Mucosa of stomach (tissue), 1 donor: ENCODE measurements around the gene BCL2L12.

ENCODE experiments used
- H3K27me3 ChIP-seq: one replicate; pipeline ENCODE4 v1.7.0; 2013; ENCODE audit warnings: mild to moderate bottlenecking, low read length; ENCODE audit not compliant: control insufficient read depth, insufficient read depth
- H3K36me3 ChIP-seq: one replicate; pipeline ENCODE4 v1.7.0; 2013; ENCODE audit warnings: low read length; ENCODE audit not compliant: control insufficient read depth, insufficient read depth
- H3K4me1 ChIP-seq: one replicate; pipeline ENCODE4 v1.7.0; 2013; ENCODE audit warnings: mild to moderate bottlenecking, low read length; ENCODE audit not compliant: control insufficient read depth, insufficient read depth
- H3K4me3 ChIP-seq: one replicate; pipeline ENCODE4 v1.7.0; 2013; ENCODE audit warnings: low read length
- H3K9ac ChIP-seq: one replicate; pipeline ENCODE4 v1.7.0; 2013; ENCODE audit warnings: mild to moderate bottlenecking, low read length, moderate library complexity
- H3K9me3 ChIP-seq: one replicate; pipeline ENCODE4 v1.7.0; 2013; ENCODE audit warnings: mild to moderate bottlenecking, low read length, moderate library complexity; ENCODE audit not compliant: control insufficient read depth
- donor health status: Pancreatic carcinoma.

The BCL2L12 gene

DNA sequence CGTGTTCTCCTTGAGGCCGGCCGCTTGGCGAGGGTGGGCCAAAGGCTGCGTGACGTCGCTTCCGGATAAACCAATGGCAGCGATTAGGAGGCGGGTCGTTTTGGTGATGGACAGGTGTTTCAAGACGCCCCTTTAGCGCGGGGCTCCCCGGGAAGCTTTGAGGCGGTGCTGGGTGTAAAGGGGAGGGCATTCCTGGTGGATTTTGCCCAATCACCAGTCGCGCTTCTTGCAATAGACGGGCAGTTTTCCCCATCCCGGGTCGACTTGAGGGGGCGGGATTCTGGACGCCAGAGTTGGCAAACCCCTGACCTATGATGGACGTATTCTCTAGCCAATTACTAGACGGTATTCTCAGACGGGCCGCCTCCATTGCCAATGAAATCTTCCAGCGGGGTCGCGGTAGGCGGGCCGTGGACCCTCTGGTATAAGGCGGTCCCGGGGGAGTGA lies 11.1 kb downstream of the BCL2L12 start:
- Histone ChIP-seq H3K9ac (peak overlapping the region; percentile 78), H3K4me1 (peaks cover 18% of the 10 kb centered on the region), H3K36me3 (peaks cover 1% of the 10 kb centered on the region), H3K9me3 (no peaks in the 10 kb centered on the region), H3K27me3 (no peaks in the 10 kb centered on the region), H3K4me3 (peak overlapping the region; percentile 58)

DNA sequence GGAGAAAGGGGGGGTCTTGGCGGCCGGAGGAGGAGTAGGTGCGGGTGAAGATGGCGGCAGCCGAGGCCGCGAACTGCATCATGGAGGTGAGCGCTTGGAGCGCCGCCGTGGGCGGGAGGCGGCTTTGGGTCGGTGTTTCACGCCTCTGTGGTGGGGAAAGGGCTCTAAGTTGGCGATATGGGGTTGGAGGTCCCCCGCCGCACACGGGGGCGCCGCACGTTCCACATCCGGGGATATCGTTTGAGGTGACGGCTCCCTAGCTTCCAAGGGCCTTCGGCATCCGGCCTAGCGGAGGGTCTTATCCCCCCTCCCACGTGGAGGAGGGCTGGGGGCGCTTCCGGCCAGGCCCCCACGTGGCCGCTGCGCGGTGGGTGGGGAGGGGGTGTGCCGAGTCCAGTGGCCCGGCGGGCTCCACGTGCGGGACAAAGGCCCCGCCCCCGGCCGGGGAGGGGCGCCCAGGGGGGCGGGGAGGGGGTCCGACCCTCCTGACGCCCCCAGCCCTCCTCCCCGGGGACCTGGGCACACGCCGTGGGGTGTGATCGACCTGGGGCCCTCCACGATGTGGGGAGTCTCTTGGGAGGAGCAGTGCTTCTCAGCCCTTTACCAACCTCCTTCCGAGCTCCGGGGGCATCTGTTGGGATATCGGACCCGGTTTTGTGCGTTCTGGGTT lies 11.6 kb downstream of the BCL2L12 start, which contains the start of gene PRMT1:
Gene PRMT1 (plus strand): TSS at position 41 of the 670 bp plus-strand sequence. CDS start 10 bp downstream, at position 51.
- H3K27me3 ChIP-seq = no peaks in the 10 kb centered on the region
- peaks cover 7% of the 10 kb centered on the region for H3K36me3 ChIP-seq
- H3K9ac ChIP-seq = peak within 1 kb of the TSS; percentile 78
- no peaks in the 10 kb centered on the region for H3K9me3 ChIP-seq
- H3K4me1 ChIP-seq = peaks cover 13% of the 10 kb centered on the region
- H3K4me3 ChIP-seq = peak within 1 kb of the TSS; percentile 58

DNA sequence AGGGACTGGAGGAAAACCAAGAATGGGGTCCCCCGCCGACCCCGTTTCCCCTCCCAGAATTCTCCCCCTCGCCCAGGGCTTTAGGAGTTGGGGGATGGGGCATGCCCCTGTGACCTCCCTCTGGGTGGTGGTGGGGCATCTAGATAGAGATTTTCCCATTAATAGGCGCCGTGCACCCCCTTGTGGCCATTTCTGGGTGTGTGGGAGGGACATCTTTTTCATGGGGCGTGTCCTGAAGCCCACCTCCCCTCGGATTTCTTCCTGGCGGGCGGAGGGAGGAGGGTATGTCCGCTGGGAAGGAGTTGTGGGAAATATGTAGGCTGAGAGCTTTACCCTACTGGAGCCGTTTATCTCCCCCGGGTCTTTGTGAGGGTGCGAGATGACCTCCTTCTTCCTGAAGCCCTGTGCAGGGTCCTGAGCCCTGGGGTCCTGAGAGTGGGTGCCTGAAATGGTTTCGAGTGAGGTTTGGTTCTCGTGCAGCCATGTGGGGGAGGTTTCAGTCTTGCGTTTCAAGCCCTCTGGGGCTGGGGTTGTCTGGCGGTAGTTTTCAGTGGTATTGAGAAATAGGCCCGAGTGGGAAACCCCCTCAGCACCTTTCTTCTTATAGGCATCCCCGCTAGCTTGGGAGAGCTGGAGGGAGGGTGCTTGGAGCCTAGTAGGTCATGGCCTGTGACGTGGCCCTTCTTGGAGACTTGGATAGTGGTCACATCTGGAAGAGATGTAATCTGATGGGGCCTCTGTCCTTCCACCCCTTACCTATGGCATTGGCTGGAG lies 12.4 kb downstream of the BCL2L12 start:
- H3K9me3 ChIP-seq = no peaks in the 10 kb centered on the region
- H3K4me1 ChIP-seq = peaks cover 10% of the 10 kb centered on the region
- H3K36me3 ChIP-seq = peaks cover 8% of the 10 kb centered on the region
- H3K9ac ChIP-seq = peak overlapping the region; percentile 78
- peak overlapping the region; percentile 58 for H3K4me3 ChIP-seq
- no peaks in the 10 kb centered on the region for H3K27me3 ChIP-seq

DNA sequence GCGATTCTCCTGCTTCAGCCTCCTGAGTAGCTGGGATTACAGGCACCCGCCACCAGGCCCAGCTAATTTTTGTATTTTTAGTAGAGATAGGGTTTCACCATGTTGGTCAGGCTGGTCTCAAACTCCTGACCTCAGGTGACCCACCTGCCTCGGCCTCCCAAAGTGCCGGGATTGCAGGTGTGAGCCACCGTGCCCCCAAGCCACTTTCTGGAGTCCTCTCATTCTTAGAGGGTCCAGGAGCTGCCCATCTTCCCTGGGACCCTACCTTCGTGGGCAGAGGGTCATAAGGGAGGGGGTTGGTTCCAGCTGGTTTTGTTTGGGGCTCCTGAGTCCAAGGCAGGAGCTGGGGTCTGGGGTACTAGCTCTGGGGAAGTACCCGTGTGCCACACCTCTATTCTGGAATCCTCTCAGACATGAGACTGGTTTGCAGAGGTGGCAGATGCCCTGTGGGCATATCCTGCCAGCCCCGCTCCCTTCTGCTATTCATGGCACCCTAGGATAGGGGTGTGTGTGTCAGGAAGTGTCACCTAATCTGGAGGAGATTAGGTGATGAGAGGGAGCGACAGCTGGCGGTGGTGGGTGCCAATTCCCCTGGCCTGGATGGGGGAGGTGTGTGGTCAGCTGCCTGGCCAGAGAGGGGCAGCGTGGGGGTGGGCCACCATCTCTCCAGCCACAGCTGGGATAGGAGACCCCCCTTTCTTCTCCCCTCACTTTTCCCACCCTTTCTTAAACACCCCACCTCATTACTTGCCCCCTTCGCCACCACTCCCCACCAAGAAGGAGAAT lies 13.4 kb downstream of the BCL2L12 start:
- Histone ChIP-seq H3K9me3 (no peaks in the 10 kb centered on the region), H3K27me3 (no peaks in the 10 kb centered on the region), H3K9ac (peak overlapping the region; percentile 31), H3K4me3 (no peak overlapping the region), H3K36me3 (peaks cover 8% of the 10 kb centered on the region), H3K4me1 (peaks cover 10% of the 10 kb centered on the region)

DNA sequence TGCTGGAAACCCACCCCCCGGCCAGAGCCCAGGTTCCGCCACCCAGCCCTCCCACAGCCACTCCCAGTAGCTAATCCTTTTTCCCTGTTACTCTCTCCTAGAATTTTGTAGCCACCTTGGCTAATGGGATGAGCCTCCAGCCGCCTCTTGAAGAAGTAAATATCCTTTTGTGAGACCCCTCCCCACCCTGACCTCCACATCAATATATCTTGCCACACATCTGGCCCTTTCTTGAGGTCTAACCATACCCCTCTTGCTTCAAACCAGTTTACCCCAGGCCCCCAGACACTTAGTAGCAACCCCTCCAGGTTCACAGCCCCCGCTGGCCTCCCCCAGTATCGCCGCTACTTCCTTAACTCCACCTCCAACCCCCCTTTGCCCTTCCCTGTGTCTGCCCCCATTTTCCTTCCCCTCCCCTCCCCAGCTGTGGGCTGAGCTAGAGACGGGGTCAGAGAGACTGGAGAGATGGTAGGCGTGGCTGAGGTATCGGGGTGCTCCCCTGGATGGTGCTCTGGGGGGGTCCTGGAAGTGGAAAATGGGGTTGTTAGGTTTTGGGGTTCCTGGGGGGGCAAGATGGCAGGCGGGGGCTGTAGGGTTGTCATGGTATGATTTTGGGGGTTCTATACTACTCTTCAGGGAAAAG lies 14.2 kb downstream of the BCL2L12 start:
- Histone ChIP-seq H3K36me3 (peaks cover 8% of the 10 kb centered on the region), H3K9me3 (no peaks in the 10 kb centered on the region), H3K9ac (no peak overlapping the region), H3K4me1 (peaks cover 10% of the 10 kb centered on the region), H3K27me3 (no peaks in the 10 kb centered on the region), H3K4me3 (no peak overlapping the region)

DNA sequence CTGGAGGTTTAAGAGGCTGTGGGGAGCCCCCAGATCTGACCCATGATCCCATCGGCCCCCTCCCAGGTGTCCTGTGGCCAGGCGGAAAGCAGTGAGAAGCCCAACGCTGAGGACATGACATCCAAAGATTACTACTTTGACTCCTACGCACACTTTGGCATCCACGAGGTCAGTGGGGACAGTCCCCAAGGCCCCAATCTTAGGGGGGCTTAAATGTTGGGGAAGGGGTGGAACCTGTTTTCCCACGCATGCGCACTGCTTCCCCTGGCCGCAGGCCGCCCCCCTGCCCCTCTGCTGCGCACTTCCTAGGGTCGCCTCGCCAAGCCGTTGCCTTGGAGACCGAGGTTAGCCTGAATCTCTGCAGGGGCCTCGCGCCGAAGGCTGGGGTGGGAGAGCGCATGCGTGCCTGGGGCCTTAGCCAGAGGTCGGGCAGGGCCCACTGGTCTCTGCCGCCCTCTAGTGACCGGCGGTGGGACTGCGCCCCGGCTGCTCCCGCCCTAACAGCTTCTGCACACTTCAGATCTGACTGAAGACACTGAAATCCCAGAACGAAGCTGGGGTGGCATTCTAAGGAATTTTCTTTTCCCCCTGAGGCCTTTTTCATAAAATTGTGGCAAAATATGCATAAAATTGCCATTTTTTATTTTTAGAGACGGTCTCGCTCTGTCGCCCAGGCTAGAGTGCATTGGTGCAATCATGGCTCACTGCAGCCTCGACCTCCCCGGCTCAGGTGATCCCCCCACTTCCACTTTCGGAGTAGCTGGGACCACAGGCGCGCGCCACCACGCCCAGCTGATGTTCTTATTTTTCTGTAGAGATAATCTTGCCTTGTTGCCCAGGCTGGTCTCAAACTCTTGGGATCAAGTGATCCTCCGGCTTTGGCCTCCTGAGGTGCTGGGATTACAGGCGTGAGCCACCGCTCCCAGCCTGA lies 15.0 kb downstream of the BCL2L12 start:
- Histone ChIP-seq H3K4me1 (peaks cover 10% of the 10 kb centered on the region), H3K27me3 (no peaks in the 10 kb centered on the region), H3K4me3 (no peak overlapping the region), H3K9ac (no peak overlapping the region), H3K36me3 (peaks cover 8% of the 10 kb centered on the region), H3K9me3 (no peaks in the 10 kb centered on the region)

DNA sequence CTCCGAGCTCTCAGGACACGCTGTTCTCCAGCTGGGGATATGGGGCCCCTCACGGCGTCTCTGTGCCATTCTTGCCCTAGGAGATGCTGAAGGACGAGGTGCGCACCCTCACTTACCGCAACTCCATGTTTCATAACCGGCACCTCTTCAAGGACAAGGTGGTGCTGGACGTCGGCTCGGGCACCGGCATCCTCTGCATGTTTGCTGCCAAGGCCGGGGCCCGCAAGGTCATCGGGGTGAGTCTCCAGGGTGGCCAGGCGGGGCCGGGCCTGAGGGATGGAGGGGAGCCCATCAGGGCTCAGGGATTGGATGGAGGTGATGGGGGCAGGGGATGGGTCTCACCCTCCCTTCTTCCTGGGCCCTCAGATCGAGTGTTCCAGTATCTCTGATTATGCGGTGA lies 16.1 kb downstream of the BCL2L12 start:
- H3K4me1 ChIP-seq = peaks cover 7% of the 10 kb centered on the region
- H3K9me3 ChIP-seq = no peaks in the 10 kb centered on the region
- peaks cover 8% of the 10 kb centered on the region for H3K36me3 ChIP-seq
- no peak overlapping the region for H3K4me3 ChIP-seq
- H3K27me3 ChIP-seq = no peaks in the 10 kb centered on the region
- H3K9ac ChIP-seq = no peak overlapping the region

DNA sequence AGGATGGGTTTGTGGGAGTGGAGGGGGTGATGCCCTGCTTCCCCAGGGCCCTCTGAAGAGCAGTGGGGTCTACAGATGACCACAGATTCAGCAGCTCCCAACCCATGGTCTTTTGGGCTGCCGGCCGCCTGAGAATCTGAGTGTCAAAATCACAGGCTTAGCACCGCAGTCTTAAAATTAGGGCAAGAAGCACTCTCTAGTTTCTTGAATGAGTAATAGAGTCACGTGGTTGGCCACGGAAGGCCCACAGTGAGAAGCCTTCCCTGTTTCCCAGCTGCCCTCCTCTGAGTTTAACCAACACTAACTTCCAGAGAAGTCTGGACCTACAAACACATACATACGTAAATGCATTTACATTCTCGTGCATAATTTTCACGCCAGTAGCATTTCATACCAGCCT lies 16.5 kb downstream of the BCL2L12 start:
- H3K4me3 ChIP-seq = no peak overlapping the region
- H3K36me3 ChIP-seq = peaks cover 8% of the 10 kb centered on the region
- H3K9me3 ChIP-seq = no peaks in the 10 kb centered on the region
- H3K27me3 ChIP-seq = no peaks in the 10 kb centered on the region
- H3K4me1 ChIP-seq = peaks cover 7% of the 10 kb centered on the region
- no peak overlapping the region for H3K9ac ChIP-seq

DNA sequence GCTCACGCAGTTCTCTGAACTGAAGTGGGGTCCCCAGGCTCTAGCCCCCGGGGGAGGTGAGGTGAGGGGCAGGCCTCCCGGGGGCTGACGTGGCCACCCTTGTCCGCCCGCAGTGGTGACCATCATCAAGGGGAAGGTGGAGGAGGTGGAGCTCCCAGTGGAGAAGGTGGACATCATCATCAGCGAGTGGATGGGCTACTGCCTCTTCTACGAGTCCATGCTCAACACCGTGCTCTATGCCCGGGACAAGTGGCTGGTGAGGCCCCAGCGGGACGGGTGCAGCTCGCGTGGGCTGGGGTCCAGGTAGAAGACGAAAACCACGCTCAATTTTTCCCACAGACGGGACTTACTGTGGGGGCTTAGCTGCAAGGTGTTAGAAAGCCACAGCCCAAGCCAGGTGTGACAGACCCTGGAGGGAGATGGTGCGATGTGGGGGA lies 18.1 kb downstream of the BCL2L12 start:
- Histone ChIP-seq H3K9me3 (no peaks in the 10 kb centered on the region), H3K36me3 (peaks cover 8% of the 10 kb centered on the region), H3K27me3 (no peaks in the 10 kb centered on the region), H3K9ac (no peak overlapping the region), H3K4me1 (peaks cover 7% of the 10 kb centered on the region), H3K4me3 (no peak overlapping the region)

DNA sequence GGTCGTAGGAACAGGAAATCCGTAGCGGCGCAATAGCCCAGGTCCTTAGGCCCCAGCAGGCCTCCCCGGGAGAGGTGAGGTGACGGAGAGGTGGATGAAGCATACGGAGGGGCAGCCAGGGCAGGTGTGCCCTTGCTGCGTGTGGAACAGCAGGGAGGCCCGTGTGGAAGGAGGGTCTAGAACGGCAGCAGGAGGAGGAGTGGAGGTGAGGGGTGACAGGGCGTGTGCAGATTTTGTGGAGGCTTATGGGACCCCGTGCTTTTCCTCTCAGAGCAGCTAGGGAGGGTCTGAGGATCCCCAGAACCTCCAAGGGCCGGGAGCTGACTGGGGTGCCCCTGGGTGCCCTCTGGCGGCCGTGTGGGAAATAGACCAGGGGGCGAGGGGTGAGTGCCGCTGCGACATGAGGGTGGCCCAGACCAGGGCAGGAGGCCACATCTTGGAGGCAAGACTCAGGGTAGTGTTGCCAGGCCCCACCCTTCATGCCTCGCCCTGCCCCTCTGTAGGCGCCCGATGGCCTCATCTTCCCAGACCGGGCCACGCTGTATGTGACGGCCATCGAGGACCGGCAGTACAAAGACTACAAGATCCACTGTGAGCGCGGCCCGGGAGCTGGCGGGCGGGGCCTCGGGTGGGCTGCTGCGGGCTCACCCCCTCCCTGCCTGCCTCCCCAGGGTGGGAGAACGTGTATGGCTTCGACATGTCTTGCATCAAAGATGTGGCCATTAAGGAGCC lies 18.7 kb downstream of the BCL2L12 start:
- Histone ChIP-seq H3K9me3 (no peaks in the 10 kb centered on the region), H3K36me3 (peaks cover 8% of the 10 kb centered on the region), H3K9ac (no peak overlapping the region), H3K4me3 (no peak overlapping the region), H3K27me3 (peaks cover 3% of the 10 kb centered on the region), H3K4me1 (peaks cover 9% of the 10 kb centered on the region)
